WTC11 (cell line): Measurements from ENCODE around the gene PPARA. TPM values are rescaled to one million over a fixed set of nuclear protein-coding genes. Genes with fewer than 3 reads are reported as not detected.

Source experiments
- ATAC-seq: fragments of 200-7000 bp; cut with Tn5 transposase; 2 replicates; pipeline ENCODE4 v1.10.0; 2021; ENCODE audit warnings: mild to moderate bottlenecking, moderate library complexity
- CTCF ChIA-PET: fragments of 300-600 bp; sonication (Branson Sonifier 250); formaldehyde crosslinking; loops from one replicate; lab custom pipeline; 2021; ENCODE audit warnings: antibody characterized with exemption; lab: Charles Lee
- POLR2A ChIA-PET: fragments of 350-600 bp; sonication (Branson Sonifier 250); formaldehyde crosslinking; loops from one replicate; lab custom pipeline; 2021; ENCODE audit warnings: antibody characterized with exemption; lab: Charles Lee
- DNase-seq: peaks from one replicate; pipeline ENCODE4 v3.0.0; 2021; ENCODE audit warnings: low spot score
- H3K27ac Mint-ChIP-seq: 2 replicates; pipeline ENCODE4 v1.8.0; 2021; ENCODE audit warnings: mixed read lengths
- H3K27me3 Mint-ChIP-seq: 2 replicates; pipeline ENCODE4 v1.8.0; 2021; ENCODE audit warnings: low read depth, mild to moderate bottlenecking, moderate library complexity, mixed read lengths
- H3K36me3 Mint-ChIP-seq: 2 replicates; pipeline ENCODE4 v1.8.0; 2021; ENCODE audit warnings: mixed read lengths
- H3K4me1 Mint-ChIP-seq: 2 replicates; pipeline ENCODE4 v1.8.0; 2022; ENCODE audit warnings: mixed read lengths
- H3K4me3 Mint-ChIP-seq: 2 replicates; pipeline ENCODE4 v1.8.0; 2021; ENCODE audit warnings: mild to moderate bottlenecking, moderate library complexity, mixed read lengths
- H3K9me3 Mint-ChIP-seq: 2 replicates; pipeline ENCODE4 v1.8.0; 2021; ENCODE audit warnings: mixed read lengths
- ATF1 ChIP-seq: sonication (generic); formaldehyde crosslinking; IDR thresholded peaks from 2 replicates; pipeline ENCODE4 v1.8.1; 2023; ENCODE audit warnings: mild to moderate bottlenecking, moderate library complexity, missing genetic modification reagents
- CREM ChIP-seq: sonication (generic); formaldehyde crosslinking; IDR thresholded peaks from 2 replicates; pipeline ENCODE4 v1.8.1; 2022; ENCODE audit warnings: mild to moderate bottlenecking, missing genetic modification reagents, moderate library complexity
- E2F4 ChIP-seq: sonication (generic); formaldehyde crosslinking; IDR thresholded peaks from 2 replicates; pipeline ENCODE4 v1.8.1; 2022; ENCODE audit warnings: low read depth, mild to moderate bottlenecking, moderate library complexity, missing genetic modification reagents, borderline replicate concordance
- ESRRA ChIP-seq: sonication (generic); formaldehyde crosslinking; IDR thresholded peaks from 2 replicates; pipeline ENCODE4 v1.8.1; 2022; ENCODE audit warnings: mild to moderate bottlenecking, missing genetic modification reagents, borderline replicate concordance
- ETV6 ChIP-seq: sonication (generic); formaldehyde crosslinking; IDR thresholded peaks from 2 replicates; pipeline ENCODE4 v1.8.1; 2022; ENCODE audit warnings: mild to moderate bottlenecking, missing genetic modification reagents
- FOXJ3 ChIP-seq: sonication (generic); formaldehyde crosslinking; IDR thresholded peaks from 2 replicates; pipeline ENCODE4 v1.9.0; 2021; ENCODE audit warnings: missing genetic modification reagents, mild to moderate bottlenecking, borderline replicate concordance
- GABPB1 ChIP-seq: sonication (generic); formaldehyde crosslinking; IDR thresholded peaks from 2 replicates; pipeline ENCODE4 v1.8.1; 2023; ENCODE audit warnings: mild to moderate bottlenecking, missing genetic modification reagents
- IRF1 ChIP-seq: sonication (generic); formaldehyde crosslinking; IDR thresholded peaks from 2 replicates; pipeline ENCODE4 v1.8.0; 2023; ENCODE audit warnings: missing genetic modification reagents
- JAZF1 ChIP-seq: fragments of 250-450 bp; sonication (Bioruptor Pico); IDR thresholded peaks from 2 replicates; pipeline ENCODE4 v1.9.0; 2021; ENCODE audit warnings: moderate library complexity, mild to moderate bottlenecking, inconsistent platforms
- PRDM15 ChIP-seq: sonication (generic); formaldehyde crosslinking; IDR thresholded peaks from 2 replicates; pipeline ENCODE4 v1.8.0; 2022; ENCODE audit warnings: missing genetic modification reagents
- SMAD4 ChIP-seq: sonication (generic); formaldehyde crosslinking; IDR thresholded peaks from 2 replicates; pipeline ENCODE4 v1.8.0; 2022; ENCODE audit warnings: mild to moderate bottlenecking, missing genetic modification reagents
- TEAD4 ChIP-seq: sonication (generic); formaldehyde crosslinking; IDR thresholded peaks from 2 replicates; pipeline ENCODE4 v1.8.0; 2022; ENCODE audit warnings: mild to moderate bottlenecking, missing genetic modification reagents
- ZBTB21 ChIP-seq: sonication (generic); formaldehyde crosslinking; IDR thresholded peaks from 2 replicates; pipeline ENCODE4 v1.8.1; 2023; ENCODE audit warnings: mild to moderate bottlenecking, missing genetic modification reagents, borderline replicate concordance
- ZBTB43 ChIP-seq: sonication (generic); formaldehyde crosslinking; IDR thresholded peaks from 2 replicates; pipeline ENCODE4 v1.8.1; 2023; ENCODE audit warnings: mild to moderate bottlenecking, missing genetic modification reagents
- ZNF423 ChIP-seq: fragments of 250-450 bp; sonication (Bioruptor Pico); IDR thresholded peaks from 2 replicates; pipeline ENCODE4 v2.1.2; 2022; ENCODE audit warnings: mild to moderate bottlenecking, moderate library complexity
- ZNF512 ChIP-seq: sonication (generic); formaldehyde crosslinking; IDR thresholded peaks from 2 replicates; pipeline ENCODE4 v1.8.1; 2022; ENCODE audit warnings: missing genetic modification reagents, borderline replicate concordance
- total RNA-seq: library from RNA; stranded (reverse); gene quantifications from 3 replicates; pipeline ENCODE4 v1.2.3, GENCODE V29; 2021
- TF ChIP-seq, protein P1 (sequence below): fragments of 250-450 bp; sonication (Bioruptor Pico); conservative IDR thresholded peaks from 2 replicates; pipeline ENCODE4 v1.9.0; 2021; ENCODE audit warnings: mild to moderate bottlenecking
- TF ChIP-seq, protein P2 (sequence below): fragments of 250-450 bp; sonication (Bioruptor Pico); IDR thresholded peaks from 2 replicates; pipeline ENCODE4 v2.1.2; 2022; ENCODE audit warnings: mild to moderate bottlenecking, moderate library complexity
- TF ChIP-seq, protein P3 (sequence below): sonication (generic); formaldehyde crosslinking; IDR thresholded peaks from 2 replicates; pipeline ENCODE4 v1.8.0; 2022; ENCODE audit warnings: mild to moderate bottlenecking, missing genetic modification reagents
- TF ChIP-seq, protein P4 (sequence below): sonication (generic); formaldehyde crosslinking; IDR thresholded peaks from 2 replicates; pipeline ENCODE4 v1.8.0; 2022; ENCODE audit warnings: mild to moderate bottlenecking, missing genetic modification reagents
- TF ChIP-seq, protein P5 (sequence below): sonication (generic); formaldehyde crosslinking; IDR thresholded peaks from 2 replicates; pipeline ENCODE4 v1.8.0; 2022; ENCODE audit warnings: mild to moderate bottlenecking, missing genetic modification reagents

The PPARA gene
- total RNA-seq, 1 experiment from 2014 or later: 9.3 TPM

- H3K4me3 Mint-ChIP-seq: no peak overlapping the region
- DNase-seq: no peak
- H3K27me3 Mint-ChIP-seq: no peaks in the 10 kb centered on the region
- no peak for ATAC-seq
- no peaks in the 10 kb centered on the region for H3K36me3 Mint-ChIP-seq
- ChIA-PET POLR2A (no interaction called here), CTCF (interaction anchor here (0.6 kb wide), 1 partner anchor 321 kb away, joined by 4 read pairs; no protein-coding TSS in a partner anchor)
- H3K9me3 Mint-ChIP-seq: no peaks in the 10 kb centered on the region
- H3K27ac Mint-ChIP-seq: no peak overlapping the region
- TF ChIP-seq ZBTB21 (CRISPR knock-in tag) (no peak), ATF1 (no peak)
- H3K4me1 Mint-ChIP-seq: no peaks in the 10 kb centered on the region
Observed at GRCh38 chr22:46158283-46158682, 8.0 kb downstream of the PPARA start.

DNA sequence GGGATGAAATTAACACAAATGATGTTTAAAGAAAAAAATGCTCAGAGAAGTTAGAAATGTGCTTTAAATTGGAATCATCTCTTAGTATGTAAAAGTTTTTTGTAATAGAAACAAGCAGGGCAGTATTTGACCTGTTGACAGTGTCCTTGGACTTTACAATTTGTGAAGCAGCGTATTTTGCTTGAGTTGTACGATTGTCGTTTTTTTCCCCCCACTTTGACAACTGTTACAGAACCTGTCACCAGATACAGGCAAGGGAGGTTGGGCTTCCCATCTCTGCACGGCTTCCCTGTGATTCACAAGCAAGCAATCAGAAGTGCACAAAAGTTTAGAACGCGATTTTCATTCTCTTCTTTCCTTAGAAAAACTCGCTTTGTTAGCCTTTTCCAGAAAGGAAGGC, 8.9 kb downstream of the PPARA start:
- Mint-ChIP-seq H3K9me3 (no peaks in the 10 kb centered on the region), H3K4me1 (no peaks in the 10 kb centered on the region), H3K27me3 (no peaks in the 10 kb centered on the region), H3K4me3 (no peak overlapping the region), H3K27ac (no peak overlapping the region), H3K36me3 (no peaks in the 10 kb centered on the region)
- no peak for DNase-seq
- ChIA-PET CTCF (no interaction called here), POLR2A (no interaction called here)
- ATAC-seq: no peak
- TF ChIP-seq ZNF423 (CRISPR knock-in tag) (no peak), ETV6 (CRISPR knock-in tag) (no peak), CREM (CRISPR knock-in tag) (no peak), FOXJ3 (CRISPR knock-in tag) (no peak), GABPB1 (CRISPR knock-in tag) (no peak), SMAD4 (no peak), JAZF1 (CRISPR knock-in tag) (no peak), ESRRA (no peak), TEAD4 (CRISPR knock-in tag) (no peak), E2F4 (CRISPR knock-in tag) (no peak), ZBTB43 (no peak), IRF1 (no peak), PRDM15 (no peak), ZNF512 (no peak)
- TF ChIP-seq, protein P1, sequence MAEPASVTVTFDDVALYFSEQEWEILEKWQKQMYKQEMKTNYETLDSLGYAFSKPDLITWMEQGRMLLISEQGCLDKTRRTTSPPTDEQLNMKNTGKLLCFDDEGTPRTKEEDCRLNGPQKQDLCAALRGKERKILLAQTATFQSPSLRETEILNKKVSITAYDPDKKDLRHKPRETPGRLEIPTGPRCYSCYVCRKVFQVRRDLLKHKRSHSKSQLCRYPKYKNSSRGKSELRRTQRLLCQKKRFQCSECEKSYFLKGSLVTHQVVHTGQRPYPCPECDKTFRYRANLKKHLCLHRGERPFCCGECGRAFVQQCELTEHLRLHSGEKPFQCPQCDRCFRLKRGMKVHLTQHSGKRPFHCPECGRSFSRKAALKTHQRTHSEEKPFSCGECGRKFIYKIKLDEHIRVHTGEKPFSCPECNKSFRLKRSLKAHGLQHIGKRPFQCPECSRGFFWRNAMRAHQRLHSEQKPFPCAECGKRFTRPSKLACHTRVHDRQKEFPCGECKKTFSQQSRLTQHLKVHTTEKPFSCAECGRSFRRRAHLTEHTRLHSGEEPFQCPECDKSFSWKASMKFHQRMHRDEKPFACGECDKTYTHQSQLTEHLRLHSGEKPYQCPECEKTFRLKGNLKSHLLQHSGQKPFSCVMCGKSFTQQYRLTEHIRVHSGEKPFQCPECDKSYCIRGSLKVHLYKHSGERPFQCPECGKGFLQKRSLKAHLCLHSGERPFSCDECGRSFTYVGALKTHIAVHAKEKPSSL (CRISPR knock-in tag): no peak
- TF ChIP-seq, protein P2, sequence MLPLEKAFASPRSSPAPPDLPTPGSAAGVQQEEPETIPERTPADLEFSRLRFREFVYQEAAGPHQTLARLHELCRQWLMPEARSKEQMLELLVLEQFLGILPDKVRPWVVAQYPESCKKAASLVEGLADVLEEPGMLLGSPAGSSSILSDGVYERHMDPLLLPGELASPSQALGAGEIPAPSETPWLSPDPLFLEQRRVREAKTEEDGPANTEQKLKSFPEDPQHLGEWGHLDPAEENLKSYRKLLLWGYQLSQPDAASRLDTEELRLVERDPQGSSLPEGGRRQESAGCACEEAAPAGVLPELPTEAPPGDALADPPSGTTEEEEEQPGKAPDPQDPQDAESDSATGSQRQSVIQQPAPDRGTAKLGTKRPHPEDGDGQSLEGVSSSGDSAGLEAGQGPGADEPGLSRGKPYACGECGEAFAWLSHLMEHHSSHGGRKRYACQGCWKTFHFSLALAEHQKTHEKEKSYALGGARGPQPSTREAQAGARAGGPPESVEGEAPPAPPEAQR: no peak
- TF ChIP-seq, protein P3, sequence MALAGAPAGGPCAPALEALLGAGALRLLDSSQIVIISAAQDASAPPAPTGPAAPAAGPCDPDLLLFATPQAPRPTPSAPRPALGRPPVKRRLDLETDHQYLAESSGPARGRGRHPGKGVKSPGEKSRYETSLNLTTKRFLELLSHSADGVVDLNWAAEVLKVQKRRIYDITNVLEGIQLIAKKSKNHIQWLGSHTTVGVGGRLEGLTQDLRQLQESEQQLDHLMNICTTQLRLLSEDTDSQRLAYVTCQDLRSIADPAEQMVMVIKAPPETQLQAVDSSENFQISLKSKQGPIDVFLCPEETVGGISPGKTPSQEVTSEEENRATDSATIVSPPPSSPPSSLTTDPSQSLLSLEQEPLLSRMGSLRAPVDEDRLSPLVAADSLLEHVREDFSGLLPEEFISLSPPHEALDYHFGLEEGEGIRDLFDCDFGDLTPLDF: no peak
- TF ChIP-seq, protein P4, sequence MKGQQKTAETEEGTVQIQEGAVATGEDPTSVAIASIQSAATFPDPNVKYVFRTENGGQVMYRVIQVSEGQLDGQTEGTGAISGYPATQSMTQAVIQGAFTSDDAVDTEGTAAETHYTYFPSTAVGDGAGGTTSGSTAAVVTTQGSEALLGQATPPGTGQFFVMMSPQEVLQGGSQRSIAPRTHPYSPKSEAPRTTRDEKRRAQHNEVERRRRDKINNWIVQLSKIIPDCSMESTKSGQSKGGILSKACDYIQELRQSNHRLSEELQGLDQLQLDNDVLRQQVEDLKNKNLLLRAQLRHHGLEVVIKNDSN (CRISPR knock-in tag): no peak
- TF ChIP-seq, protein P5, sequence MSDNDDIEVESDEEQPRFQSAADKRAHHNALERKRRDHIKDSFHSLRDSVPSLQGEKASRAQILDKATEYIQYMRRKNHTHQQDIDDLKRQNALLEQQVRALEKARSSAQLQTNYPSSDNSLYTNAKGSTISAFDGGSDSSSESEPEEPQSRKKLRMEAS: no peak
